Cardiac atrium fibroblast (primary cell): ENCODE data around the gene SDC4. TPM values are rescaled to one million over a fixed set of nuclear protein-coding genes. Genes with fewer than 3 reads are reported as not detected.

Experiments
- total RNA-seq: library from RNA; depleted of rRNA; stranded (reverse); fragments of >200 nt; gene quantifications from 2 replicates; pipeline ENCODE4 v1.2.3, GENCODE V29; 2015

The SDC4 gene, protein sequence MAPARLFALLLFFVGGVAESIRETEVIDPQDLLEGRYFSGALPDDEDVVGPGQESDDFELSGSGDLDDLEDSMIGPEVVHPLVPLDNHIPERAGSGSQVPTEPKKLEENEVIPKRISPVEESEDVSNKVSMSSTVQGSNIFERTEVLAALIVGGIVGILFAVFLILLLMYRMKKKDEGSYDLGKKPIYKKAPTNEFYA
- total RNA-seq = 43.5 and 50.7 TPM in 2 replicates

GRCh38 chr20:45347936-45348778 lies at the start of gene SDC4:
Gene SDC4, minus strand, starts transcription at chr20:45348424. Its CDS starts 40 bp downstream, at chr20:45348384.

GRCh38 chr20:45378191-45378590 lies 30.0 kb upstream of the SDC4 start, which contains the start of gene TP53TG5:
Gene TP53TG5, minus strand, starts transcription at chr20:45378325. Its CDS starts 89 bp downstream, at chr20:45378236.

GRCh38 chr20:45362804-45363610 lies 14.8 kb upstream of the SDC4 start, which contains the start of gene SYS1:
Gene SYS1, plus strand, starts transcription at chr20:45363156. Its CDS starts 376 bp downstream, at chr20:45363532.

DNA sequence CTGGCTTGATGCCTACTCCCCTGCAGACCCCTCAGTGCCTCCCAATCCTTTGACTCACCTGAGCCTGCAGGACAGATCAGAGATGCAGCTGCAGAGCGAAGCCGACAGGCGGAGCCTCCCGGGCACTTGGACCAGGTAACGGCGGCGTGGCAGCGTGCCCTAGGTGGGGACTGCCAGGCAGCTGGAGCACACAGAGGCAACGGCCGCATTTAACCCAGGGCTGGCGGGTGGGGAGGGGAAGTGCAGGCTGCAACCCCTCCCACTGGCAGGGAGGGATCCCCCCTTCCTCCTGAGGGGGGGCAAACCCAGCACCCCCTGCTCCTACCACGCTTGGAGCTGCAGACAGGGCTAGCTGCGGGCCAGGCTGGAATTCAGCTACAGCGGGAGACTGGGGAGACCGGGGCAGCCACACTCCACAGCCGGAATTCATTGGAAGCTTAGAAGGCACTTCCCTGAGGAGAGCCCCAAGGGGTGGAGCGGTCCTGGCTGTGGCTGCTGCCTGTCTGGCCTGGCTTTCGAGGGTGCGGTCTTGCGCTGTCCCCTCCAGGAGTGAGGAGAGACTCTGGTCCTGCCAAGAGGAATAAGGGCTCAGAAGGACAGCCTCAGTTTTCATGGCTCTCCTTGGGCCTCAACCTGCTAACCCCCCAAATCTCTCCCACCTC lies 40.0 kb downstream of the SDC4 start, which contains the start of gene MATN4:
Gene MATN4, minus strand, starts transcription at position 183 of the 662 bp plus-strand sequence. CDS start 2,717 bp downstream, outside the sequence.

DNA sequence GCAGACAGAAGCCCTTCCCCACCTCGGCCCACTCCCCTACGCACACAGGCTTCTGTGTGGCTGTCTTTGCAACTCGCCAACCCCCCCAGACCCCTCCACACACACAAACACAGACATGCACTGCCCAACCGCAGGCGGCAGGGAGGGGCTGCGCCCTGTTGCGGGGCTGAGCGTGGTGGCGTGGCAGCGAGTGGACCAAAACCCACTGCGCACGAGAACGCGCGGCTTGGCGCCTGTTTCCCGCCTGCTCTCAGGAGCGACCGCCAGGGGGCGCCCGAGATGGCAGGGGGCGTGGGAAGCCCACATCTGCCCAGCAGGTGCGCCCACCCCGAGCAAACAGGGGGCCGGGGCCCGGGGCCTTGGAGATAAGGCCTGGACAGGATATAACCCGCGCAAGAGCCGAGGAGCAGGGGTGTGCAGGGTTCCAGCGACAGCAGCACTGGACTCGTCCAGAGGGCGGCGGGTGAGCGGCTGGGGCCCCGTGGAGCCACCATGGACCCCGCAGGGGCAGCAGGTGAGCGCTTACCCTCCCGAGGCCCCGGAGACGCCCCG lies 41.7 kb downstream of the SDC4 start, which contains the start of gene RBPJL:
Gene RBPJL, plus strand, starts transcription at position 410 of the 552 bp plus-strand sequence. Its CDS starts 83 bp downstream, at position 493.

Other genes with a start within 250 kb of the SDC4 start
- 2.3 and 2.4 TPM in 2 replicates for gene KCNS1, start 247.3 kb downstream of the SDC4 start, total RNA-seq
- not detected in 2 replicates for gene WFDC5, start 233.2 kb downstream of the SDC4 start, total RNA-seq
- not detected in 2 replicates for gene WFDC12, start 224.0 kb downstream of the SDC4 start, total RNA-seq
- 4.5 TPM in 1 of 2 replicates, not detected in the other for gene PI3, start 173.5 kb downstream of the SDC4 start, total RNA-seq
- not detected in 2 replicates for gene SEMG1, start 141.4 kb downstream of the SDC4 start, total RNA-seq
- not detected in 2 replicates for gene SEMG2, start 127.1 kb downstream of the SDC4 start, total RNA-seq
- gene SLPI, start 93.9 kb downstream of the SDC4 start, total RNA-seq = not detected in 2 replicates
- not detected in 2 replicates for gene RBPJL, start 41.6 kb downstream of the SDC4 start, total RNA-seq
- not detected in 2 replicates for gene MATN4, start 40.1 kb downstream of the SDC4 start, total RNA-seq
- 26.4 and 43.4 TPM in 2 replicates for gene SYS1, start 14.7 kb upstream of the SDC4 start, total RNA-seq
- not detected in 2 replicates for gene TP53TG5, start 29.9 kb upstream of the SDC4 start, total RNA-seq
- gene DBNDD2, start 59.9 kb upstream of the SDC4 start, total RNA-seq = 7.9 and 10.1 TPM in 2 replicates
- gene PIGT, start 67.7 kb upstream of the SDC4 start, total RNA-seq = 91.3 and 93.3 TPM in 2 replicates
- gene WFDC2, start 121.3 kb upstream of the SDC4 start, total RNA-seq = not detected in 2 replicates
- not detected in 2 replicates for gene SPINT3, start 167.2 kb upstream of the SDC4 start, total RNA-seq
- not detected in 2 replicates for gene WFDC6, start 191.1 kb upstream of the SDC4 start, total RNA-seq
- gene EPPIN, start 199.0 kb upstream of the SDC4 start, total RNA-seq = not detected in 2 replicates
- gene WFDC8, start 230.9 kb upstream of the SDC4 start, total RNA-seq = not detected in 2 replicates